WI38 (cell line): ENCODE data around the gene FAM53B.

ENCODE experiments used
- H3K4me3 ChIP-seq: 2 replicates; pipeline ENCODE4 v1.5.1; 2011; ENCODE audit warnings: low read depth, mild to moderate bottlenecking, control low read depth, low read length
- TF ChIP-seq, protein P1 (sequence below): IDR thresholded peaks from 2 replicates; pipeline ENCODE4 v1.5.1; 2012; ENCODE audit warnings: low read depth, mild to moderate bottlenecking, control low read depth, low read length

FAM53B gene

DNA sequence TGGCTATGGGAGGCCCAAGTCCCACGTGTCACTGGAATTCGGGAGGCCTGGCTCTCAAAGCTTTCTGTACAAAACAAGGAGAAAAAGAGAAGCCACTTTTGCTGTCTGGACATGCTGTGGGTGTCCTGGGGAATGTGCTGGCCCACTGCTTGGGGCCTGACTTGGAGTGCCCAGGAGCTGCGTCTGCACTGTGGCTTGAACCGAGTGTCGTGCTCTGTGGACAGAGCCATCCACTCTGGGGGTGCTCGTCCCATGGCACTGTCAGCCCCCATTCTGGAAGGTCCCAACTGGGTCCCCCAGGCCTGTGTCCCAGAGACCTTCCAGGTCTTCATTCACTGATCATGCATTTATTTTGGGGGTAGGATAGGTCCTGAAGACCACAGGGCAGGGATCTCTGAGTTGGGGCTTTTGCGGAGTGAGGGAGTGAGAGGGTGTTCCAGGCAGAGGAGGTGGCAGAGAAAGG, 144.6 kb downstream of the FAM53B start:
- no peak overlapping the region for H3K4me3 ChIP-seq
- TF ChIP-seq, protein P1, sequence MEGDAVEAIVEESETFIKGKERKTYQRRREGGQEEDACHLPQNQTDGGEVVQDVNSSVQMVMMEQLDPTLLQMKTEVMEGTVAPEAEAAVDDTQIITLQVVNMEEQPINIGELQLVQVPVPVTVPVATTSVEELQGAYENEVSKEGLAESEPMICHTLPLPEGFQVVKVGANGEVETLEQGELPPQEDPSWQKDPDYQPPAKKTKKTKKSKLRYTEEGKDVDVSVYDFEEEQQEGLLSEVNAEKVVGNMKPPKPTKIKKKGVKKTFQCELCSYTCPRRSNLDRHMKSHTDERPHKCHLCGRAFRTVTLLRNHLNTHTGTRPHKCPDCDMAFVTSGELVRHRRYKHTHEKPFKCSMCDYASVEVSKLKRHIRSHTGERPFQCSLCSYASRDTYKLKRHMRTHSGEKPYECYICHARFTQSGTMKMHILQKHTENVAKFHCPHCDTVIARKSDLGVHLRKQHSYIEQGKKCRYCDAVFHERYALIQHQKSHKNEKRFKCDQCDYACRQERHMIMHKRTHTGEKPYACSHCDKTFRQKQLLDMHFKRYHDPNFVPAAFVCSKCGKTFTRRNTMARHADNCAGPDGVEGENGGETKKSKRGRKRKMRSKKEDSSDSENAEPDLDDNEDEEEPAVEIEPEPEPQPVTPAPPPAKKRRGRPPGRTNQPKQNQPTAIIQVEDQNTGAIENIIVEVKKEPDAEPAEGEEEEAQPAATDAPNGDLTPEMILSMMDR: no peak

DNA sequence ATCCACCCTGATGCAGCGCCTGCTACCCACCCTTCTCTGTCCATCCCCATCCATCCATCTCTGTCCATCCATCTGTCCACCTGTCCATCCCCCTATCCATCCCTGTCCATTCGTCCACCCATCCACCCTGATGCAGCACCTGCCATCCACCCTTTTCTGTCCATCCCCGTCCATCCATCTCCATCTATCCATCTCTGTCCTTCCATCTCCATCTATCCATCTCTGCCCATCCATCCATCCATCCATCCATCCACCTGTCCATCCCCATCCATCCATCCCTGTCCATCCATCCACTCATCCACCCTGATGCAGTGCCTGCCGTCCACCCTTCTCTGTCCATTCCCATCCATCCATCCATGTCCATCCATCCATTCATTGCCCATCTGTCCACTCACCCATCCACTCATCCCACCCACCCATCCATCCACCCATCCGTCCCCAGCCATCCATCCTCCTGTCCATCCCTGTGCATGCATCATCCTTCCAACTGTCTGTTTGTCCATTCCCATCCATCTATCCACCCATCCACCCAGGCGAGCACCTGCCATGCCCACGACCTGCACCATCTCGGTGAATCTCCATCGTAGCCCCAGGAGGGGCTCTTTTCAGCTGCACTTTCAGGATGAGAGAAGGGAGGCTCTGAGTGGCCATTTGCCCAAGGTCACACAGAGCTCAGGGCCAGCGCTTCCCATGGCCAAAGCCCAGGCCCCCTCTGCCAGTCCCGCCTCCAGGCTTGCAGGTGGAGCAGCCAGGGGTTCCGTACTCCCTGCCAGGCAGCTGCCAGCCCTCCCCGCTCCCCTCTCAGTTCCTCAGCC, 145.2 kb downstream of the FAM53B start:
- H3K4me3 ChIP-seq: no peak overlapping the region

DNA sequence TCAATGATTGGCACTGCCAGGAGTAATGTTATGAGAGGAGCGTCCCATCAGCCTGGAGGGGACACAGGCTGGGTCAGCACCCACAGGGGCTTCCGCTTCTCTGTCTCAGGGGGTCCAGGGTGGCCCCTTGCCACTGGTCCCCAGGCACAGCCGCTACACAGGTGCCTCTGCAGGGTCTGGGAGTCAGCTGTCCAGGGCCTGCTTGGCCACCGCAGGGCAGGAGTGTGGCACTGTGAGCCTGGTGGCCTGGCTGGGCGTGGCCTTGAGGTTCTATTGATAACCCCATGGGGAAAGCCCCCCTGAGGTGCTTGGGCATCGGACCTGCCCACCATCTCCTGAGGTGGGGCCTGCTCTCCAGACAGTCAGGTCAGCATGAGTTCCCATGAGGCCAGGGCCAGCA, 146.0 kb downstream of the FAM53B start:
- no peak overlapping the region for H3K4me3 ChIP-seq
- TF ChIP-seq, protein P1: no peak

More for the DNA sequence above, 145.2 kb downstream of the FAM53B start:
- TF ChIP-seq, protein P1: no peak

DNA sequence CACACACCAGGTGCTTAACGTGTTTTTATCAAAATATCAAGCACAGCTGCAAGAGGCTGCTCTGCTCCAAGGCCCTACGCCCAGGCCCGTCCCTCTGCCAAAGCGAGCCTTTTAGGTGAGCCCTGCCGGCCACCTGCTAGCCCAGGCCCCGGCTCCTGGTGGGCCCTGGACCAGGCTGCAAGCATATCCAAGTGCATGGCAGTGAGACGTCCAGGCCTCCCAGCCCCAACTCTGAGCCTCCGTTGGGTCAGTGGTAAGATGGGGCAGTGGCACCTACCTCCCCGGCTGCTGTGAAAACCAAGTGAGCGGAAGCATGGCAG, 146.4 kb downstream of the FAM53B start:
- no peak overlapping the region for H3K4me3 ChIP-seq
- TF ChIP-seq, protein P1: no peak

DNA sequence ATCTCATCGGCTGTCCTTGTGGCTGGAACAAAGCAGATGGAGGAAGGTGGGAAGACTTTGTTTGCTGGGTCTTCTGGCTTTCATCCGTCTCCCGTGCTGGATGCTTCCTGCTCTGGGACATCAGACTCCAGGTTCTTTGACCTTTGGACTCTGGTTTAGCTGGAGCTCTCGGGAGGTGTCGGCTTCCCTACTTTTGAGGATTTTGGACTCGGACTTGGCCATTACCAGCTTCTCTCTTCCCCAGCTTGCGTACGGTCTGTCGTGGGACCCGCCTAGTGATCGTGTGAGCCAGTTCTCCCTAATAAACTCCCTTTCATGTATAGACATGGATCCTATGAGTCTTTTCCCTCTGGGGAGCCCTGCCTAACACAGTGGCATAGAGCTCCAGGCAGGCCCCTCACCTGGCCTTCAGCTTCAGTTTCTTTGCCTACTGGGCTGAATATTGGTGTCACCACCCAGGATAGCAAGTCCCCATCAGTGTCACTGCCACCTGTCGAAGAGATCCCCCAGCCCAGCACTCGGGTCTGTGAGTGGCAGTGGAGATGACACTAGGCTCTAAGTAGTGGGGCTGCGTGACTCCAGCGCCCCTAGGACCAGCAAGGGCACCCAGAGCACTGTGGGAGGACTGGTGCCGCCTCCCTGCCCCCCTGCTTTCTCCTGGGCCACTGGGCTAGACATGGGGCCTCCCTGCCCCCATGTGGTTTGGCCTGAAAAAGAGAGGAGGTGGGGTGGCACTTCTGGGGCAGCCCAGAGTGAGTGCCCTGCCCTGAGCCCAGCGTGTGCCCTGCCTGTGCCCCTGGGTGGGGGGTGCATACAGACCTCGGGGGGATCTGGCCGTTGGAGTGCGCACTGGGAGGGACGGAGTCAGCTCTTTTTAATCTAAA, 147.0 kb downstream of the FAM53B start:
- TF ChIP-seq, protein P1: no peak
- H3K4me3 ChIP-seq: no peak overlapping the region

DNA sequence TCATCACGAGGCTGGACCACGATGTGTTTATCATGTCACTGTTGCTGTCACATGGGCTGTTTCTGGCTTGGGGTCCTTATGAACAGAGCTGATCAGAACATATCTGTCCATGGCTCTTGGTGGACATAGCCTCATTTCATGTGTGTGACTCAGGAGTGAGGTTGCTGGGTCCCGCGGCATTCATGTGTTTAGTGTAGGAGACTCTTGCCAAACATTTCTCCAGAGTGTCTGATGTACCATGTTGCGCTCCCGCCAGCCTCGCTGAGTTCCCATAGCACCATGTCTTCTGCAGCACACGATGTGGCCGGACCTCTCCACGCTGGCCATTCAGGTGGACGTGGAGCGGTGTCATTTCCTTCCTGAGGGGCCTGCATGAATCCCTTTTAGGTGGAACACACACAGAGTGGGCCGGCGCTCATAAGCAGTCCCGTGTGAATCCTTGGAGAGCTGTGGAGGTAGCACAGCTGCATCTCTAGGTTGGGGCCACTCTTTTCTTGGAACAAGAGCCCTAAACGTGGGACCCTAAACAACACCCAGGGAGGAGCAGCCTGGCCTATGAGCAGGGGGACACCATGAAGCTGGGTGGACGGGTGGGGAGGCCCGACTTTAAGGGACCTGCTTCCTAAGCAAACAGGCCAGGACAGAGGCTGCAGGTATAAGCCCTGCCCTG, 147.9 kb downstream of the FAM53B start:
- H3K4me3 ChIP-seq: no peak overlapping the region
- TF ChIP-seq, protein P1: no peak
